Epithelial cell of umbilical artery (primary cell): ENCODE results near the gene ONECUT3. TPM values are rescaled to one million over a fixed set of nuclear protein-coding genes. Genes with fewer than 3 reads are reported as not detected.

Experiments used
- total RNA-seq: library from RNA; depleted of rRNA; stranded (reverse); fragments of >200 nt; gene quantifications from 2 replicates; pipeline ENCODE4 v1.2.3, GENCODE V29; 2014

ONECUT3 gene
- not detected in 2 replicates for total RNA-seq

DNA sequence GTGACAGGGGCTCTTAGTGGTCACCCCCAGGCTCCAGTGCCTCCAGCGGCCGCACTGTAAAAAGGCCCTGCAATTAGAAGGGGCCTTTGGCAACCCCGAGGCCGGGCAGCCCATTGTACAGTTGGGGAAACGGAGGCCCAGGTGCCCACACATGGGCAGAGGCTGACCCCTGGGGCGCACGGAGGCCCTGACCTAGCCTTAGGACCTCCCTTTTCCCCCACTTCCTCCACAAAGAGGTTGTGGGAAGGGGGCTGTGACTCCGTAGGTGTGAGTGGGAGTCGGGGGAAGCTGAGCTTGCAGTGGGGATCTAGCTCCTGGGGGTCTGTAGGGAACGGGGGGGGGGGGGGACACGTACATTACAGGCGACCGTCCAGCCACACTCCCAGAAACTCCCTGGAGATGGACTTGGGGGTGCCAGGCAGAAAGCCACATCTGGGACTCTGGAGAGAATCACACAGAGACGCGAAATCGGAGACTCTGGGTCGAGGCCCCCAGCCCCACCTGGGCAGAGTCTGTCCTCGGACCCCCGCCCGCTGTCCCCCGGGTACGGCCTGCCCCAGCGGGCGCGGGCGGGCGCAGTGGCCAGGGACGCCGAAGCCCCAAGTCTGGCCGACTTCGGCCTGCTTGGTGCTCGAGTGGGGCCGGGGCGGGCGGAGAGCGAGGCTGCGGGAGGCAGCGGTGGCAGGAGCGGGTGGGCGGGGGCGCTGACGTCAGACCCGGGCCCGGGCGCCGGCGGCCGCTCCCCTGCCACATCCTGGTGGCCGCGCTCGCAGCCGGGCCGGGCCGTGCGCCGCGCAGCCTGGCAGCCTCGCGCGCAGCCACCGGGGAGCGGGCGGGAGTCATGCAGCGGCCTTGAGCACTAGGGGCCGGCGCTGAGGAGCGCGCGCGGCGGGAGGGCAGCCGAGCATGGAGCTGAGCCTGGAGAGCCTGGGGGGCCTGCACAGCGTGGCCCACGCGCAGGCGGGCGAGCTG, at the start of gene ONECUT3:
TSS of gene ONECUT3 (plus strand) at position 750 of the 972 bp plus-strand sequence. CDS start at position 907, 157 bp downstream.

DNA sequence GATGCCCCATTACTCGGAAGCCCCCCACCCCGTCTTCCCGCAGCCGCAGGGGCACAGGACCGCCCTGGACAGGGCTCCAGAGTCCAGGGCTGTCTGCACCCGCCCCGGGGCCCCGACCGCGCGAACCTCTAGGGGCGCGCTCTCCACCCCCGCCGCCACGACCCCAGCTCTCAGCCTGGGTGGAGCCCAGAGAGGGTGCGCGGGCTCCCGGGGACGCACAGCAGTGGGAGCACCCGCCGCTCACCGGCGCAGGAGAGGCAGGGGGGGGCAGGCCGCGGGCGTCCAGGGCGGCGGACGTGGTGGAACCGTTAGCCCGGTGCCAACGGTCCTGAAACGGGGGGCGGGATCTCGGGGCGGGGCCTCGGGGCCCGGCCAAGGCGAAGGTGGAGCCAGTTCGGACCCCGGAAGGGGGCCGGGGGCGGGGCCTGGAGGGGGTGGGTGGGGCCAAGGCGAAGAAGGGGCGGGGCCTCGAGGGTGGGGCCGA, 58.7 kb downstream of the ONECUT3 start, which contains the start of gene ATP8B3:
TSS of gene ATP8B3 (minus strand) at position 335 of the 484 bp plus-strand sequence. CDS start 540 bp downstream, outside the sequence.

Other genes starting within 250 kb of the ONECUT3 start
- 0.15 and 0.32 TPM in 2 replicates for gene ADAMTSL5, start 240.5 kb upstream of the ONECUT3 start, total RNA-seq
- gene PLK5, start 229.4 kb upstream of the ONECUT3 start, total RNA-seq: not detected in 2 replicates
- 64.6 and 71.5 TPM in 2 replicates for gene MEX3D, start 185.2 kb upstream of the ONECUT3 start, total RNA-seq
- gene MBD3, start 160.6 kb upstream of the ONECUT3 start, total RNA-seq: 81.2 and 88.7 TPM in 2 replicates
- 41.8 and 89.6 TPM in 2 replicates for gene UQCR11, start 148.0 kb upstream of the ONECUT3 start, total RNA-seq
- gene TCF3, start 100.9 kb upstream of the ONECUT3 start, total RNA-seq: 70.8 and 95.5 TPM in 2 replicates
- gene ATP8B3, start 58.8 kb downstream of the ONECUT3 start, total RNA-seq: 0.76 and 1.6 TPM in 2 replicates
- 5.2 and 8.4 TPM in 2 replicates for gene REXO1, start 95.0 kb downstream of the ONECUT3 start, total RNA-seq
- gene KLF16, start 110.1 kb downstream of the ONECUT3 start, total RNA-seq: 3.8 and 6.2 TPM in 2 replicates
- 125 and 126 TPM in 2 replicates for gene ABHD17A, start 132.0 kb downstream of the ONECUT3 start, total RNA-seq
- gene ADAT3, start 151.9 kb downstream of the ONECUT3 start, total RNA-seq: 0.97 and 2.7 TPM in 2 replicates
- gene SCAMP4, start 151.9 kb downstream of the ONECUT3 start, total RNA-seq: 22.4 and 25.4 TPM in 2 replicates
- gene CSNK1G2, start 187.7 kb downstream of the ONECUT3 start, total RNA-seq: 54.4 and 62.7 TPM in 2 replicates